Activated T-cell treated with anti-CD3 and anti-CD28 coated beads, Interleukin-2, amount 50 U/mL, for 72 hours (primary cell): Measurements from ENCODE around the gene FBXL15. TPM values are rescaled to one million over a fixed set of nuclear protein-coding genes. Genes with fewer than 3 reads are reported as not detected.
A peak's percentile ranks its signal among the peaks of the same experiment; 100 is the strongest.

Experiments
- ATAC-seq, 2 donors: fragments of 150-1000 bp; cut with Tn5 transposase; replicated peaks in 1 of 2; 2 replicates each; pipeline ENCODE4 v1.10.0; 2021; ENCODE audit warnings: moderate library complexity in 2 of 2, mild to moderate bottlenecking in 1 of 2
- DNase-seq, 2 donors: peaks; one replicate each; pipeline ENCODE4 v3.0.0; 2021 to 2022; ENCODE audit warnings: mixed read lengths in 1 of 2
- H3K27ac Mint-ChIP-seq: one replicate; pipeline ENCODE4 v1.8.0; 2022; ENCODE audit warnings: mild to moderate bottlenecking, moderate library complexity, mixed read lengths
- H3K27me3 Mint-ChIP-seq: one replicate; pipeline ENCODE4 v1.8.0; 2022; ENCODE audit warnings: low read depth, mixed read lengths
- H3K36me3 Mint-ChIP-seq, 2 donors: one replicate each; pipeline ENCODE4 v1.8.0; 2022; ENCODE audit warnings: mixed read lengths in 2 of 2, mild to moderate bottlenecking in 1 of 2; ENCODE audit not compliant: insufficient read depth in 2 of 2
- H3K4me1 Mint-ChIP-seq: one replicate; pipeline ENCODE4 v1.8.0; 2022; ENCODE audit warnings: low read depth, mixed read lengths
- H3K4me3 Mint-ChIP-seq, 2 donors: one replicate each; pipeline ENCODE4 v1.8.0; 2022; ENCODE audit warnings: mild to moderate bottlenecking in 2 of 2, mixed read lengths in 2 of 2, moderate library complexity in 2 of 2
- H3K9me3 Mint-ChIP-seq, 2 donors: one replicate each; pipeline ENCODE4 v1.8.0; 2022; ENCODE audit warnings: mixed read lengths in 2 of 2
- total RNA-seq, 2 donors: library from RNA; stranded (reverse); gene quantifications; one replicate each; pipeline ENCODE4 v1.2.3, GENCODE V29; 2022

Gene FBXL15
- total RNA-seq, 2 donors from 2014 or later: 15.3 TPM

DNA sequence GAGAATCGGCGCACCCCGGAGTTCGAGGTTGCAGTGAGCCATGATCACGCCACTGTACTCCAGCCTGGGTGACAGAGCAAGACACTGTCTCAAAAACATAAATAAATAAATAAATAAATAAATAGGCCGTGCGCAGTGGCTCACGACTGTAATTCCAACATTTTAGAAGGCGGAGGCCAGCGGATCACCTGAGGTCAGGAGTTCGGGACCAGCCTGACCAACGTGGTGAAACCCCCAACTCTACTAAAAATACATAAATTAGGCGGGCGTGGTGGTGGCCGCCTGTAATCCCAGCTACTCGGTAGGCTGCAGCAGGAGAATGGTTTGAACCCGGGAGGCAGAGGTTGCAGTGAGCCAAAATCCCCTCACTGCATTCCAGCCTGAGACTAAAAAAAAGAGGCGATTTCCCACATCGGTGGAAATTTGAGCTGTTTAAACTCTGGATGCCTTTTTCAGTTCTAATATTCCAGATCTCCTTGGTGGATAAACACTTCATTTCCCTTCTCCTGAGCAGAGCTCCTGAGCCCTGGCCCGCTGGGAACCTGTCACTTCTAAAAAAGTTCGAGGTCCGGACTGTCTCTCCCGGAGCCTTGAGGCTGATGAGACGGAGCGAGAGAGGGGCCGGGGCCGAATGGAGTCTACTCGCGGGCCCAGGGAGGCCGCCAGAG, 27.1 kb upstream of the FBXL15 start:
- DNase-seq: no peak
- Mint-ChIP-seq H3K4me1 (peaks cover 39% of the 10 kb centered on the region), H3K4me3 (peak overlapping the region; percentile 96 to 99), H3K9me3 (no peaks in the 10 kb centered on the region), H3K27ac (peak overlapping the region; percentile 97), H3K36me3 (peaks cover 11 to 33% of the 10 kb centered on the region in 2 donors), H3K27me3 (no peaks in the 10 kb centered on the region)
- ATAC-seq: no peak

DNA sequence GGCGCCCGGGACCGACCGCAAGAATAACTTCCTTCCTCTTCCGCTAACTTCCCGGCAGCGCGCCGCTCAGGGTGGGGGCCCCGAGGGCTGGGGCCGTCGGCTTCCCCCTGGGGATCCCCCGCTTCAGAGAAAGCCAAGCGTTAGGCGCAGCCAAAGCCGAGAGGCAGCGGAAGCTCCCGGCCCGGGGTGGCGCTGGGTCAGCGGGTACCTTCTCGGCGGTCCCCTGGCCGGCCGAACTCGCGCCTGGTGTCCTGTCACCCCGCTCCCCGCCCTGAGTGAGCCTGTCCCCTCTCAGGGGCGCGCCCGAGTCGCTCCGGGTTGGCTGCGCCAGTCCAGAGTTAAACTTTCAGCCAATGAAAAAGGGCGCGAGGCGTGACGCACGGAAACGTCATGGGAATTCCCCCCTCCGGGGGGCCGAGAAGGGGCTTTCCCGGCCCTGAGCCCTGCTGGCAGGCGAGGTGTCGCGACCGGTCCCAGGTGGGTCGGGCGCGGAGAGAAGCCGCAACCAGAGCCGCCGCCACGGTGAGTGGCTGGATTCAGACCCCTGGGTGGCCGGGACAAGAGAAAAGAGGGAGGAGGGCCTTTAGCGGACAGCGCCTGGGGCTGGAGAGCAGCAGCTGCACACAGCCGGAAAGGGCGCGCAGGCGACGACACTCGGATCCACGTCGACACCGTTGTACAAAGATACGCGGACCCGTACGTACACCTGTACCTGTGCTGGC, 26.4 kb upstream of the FBXL15 start:
- peak; percentile 99 for DNase-seq
- H3K36me3 Mint-ChIP-seq: peaks cover 11 to 37% of the 10 kb centered on the region in 2 donors
- peaks cover 44% of the 10 kb centered on the region for H3K4me1 Mint-ChIP-seq
- peak; percentile 89 to 90 for ATAC-seq
- no peaks in the 10 kb centered on the region for H3K27me3 Mint-ChIP-seq
- no peaks in the 10 kb centered on the region for H3K9me3 Mint-ChIP-seq
- H3K27ac Mint-ChIP-seq: peak overlapping the region; percentile 97
- H3K4me3 Mint-ChIP-seq: peak overlapping the region; percentile 96 to 99

DNA sequence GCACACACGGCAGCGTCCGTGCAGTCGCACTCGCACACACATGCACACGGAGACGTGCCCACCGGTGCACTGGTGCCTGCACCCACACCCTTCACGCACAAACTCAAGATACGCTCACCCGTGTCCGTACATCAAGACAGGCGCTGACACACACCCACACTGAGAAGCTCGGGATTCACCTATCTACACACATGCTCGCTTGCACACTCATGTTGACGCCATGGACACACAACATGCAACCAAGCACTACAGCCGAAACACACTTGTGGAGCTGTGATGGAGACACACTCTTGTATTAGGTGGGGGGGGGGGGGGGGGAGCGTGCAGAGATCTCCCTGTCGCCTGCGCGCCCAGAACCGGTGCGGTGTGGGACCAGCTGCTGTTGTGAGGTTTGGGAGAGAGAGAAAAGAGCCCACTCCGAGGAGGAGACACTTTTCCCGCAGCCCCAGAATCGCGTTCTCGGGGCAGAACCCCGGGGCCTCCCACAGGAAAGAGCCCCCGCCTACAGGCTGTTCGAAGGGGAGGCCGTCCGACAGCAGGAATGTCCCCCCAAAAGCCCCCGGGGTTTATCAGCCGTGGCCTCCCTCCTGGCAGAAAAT, 25.7 kb upstream of the FBXL15 start:
- H3K27ac Mint-ChIP-seq: peak overlapping the region; percentile 97
- ATAC-seq (peak; percentile 31 to 50), DNase-seq (peak; percentile 71 to 80)
- peaks cover 15 to 39% of the 10 kb centered on the region in 2 donors for H3K36me3 Mint-ChIP-seq
- peaks cover 46% of the 10 kb centered on the region for H3K4me1 Mint-ChIP-seq
- H3K4me3 Mint-ChIP-seq: peak overlapping the region; percentile 96 to 99
- no peaks in the 10 kb centered on the region for H3K27me3 Mint-ChIP-seq
- H3K9me3 Mint-ChIP-seq: no peaks in the 10 kb centered on the region

DNA sequence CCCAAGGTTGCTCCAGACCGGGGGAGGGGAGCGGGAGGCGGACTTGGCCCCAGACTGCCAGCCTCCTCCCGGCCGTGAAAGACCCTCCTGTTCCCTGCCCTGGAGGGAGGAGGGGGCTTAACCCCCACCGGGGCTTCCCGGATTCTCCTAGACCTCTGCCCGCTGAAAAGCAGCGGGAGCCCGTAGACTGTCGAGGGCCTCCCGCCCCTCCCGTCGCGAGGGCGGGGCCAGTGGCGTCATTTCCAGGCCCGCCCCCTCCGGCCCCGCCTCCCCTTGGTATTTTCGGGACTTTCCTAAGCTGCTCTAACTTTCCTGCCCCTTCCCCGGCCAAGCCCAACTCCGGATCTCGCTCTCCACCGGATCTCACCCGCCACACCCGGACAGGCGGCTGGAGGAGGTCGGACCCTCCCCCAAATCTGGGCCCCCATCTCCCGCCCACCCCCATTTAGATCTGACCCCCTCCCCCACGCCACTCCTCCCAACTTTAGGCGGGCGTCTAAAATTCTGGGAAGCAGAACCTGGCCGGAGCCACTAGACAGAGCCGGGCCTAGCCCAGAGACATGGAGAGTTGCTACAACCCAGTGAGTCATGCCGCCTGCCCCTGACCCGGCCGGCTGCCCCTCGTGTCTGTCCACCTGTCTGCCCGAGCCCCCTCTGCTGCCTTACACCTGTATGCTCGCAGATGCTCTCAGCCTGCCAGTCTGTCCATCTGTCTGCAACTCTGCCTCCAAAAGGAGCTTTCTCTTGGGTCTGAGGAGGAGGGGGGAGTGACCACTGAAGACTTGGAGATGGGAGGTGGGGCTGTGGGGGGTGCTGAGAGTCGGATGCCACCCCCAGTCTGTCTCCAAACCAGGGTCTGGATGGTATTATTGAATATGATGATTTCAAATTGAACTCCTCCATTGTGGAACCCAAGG, 25.0 kb upstream of the FBXL15 start, which contains the start of gene NFKB2:
Gene NFKB2 (plus strand): TSS at position 306 of the 917 bp plus-strand sequence. CDS start 255 bp downstream, at position 561.
- Mint-ChIP-seq H3K4me1 (peaks cover 50% of the 10 kb centered on the region), H3K36me3 (peaks cover 17 to 43% of the 10 kb centered on the region in 2 donors), H3K4me3 (peak within 1 kb of the TSS; percentile 96 to 99), H3K27ac (peak within 1 kb of the TSS; percentile 97), H3K9me3 (no peaks in the 10 kb centered on the region), H3K27me3 (no peaks in the 10 kb centered on the region)
- ATAC-seq: peak; percentile 30 to 36
- DNase-seq: peak; percentile 90 to 94

DNA sequence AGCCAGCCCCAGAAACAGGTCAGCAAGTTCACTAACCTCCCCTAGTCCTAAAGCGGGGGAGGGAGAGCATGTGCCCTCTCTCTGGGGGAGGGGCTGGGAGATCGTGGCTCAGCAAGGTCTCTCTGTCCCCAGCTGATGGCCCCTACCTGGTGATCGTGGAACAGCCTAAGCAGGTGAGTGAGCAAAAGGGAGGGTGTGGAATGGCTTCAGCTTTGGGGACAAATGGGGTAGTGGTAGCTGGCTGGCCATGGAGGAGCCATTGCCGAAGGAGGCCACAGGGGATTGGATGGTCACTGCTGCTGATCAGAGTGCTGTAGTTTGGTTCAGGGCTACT, 24.4 kb upstream of the FBXL15 start:
- Mint-ChIP-seq H3K9me3 (no peaks in the 10 kb centered on the region), H3K4me3 (peak overlapping the region; percentile 96 to 99), H3K27ac (peak overlapping the region; percentile 94), H3K4me1 (peaks cover 50% of the 10 kb centered on the region), H3K36me3 (peaks cover 17 to 43% of the 10 kb centered on the region in 2 donors), H3K27me3 (no peaks in the 10 kb centered on the region)
- no peak for DNase-seq
- no peak for ATAC-seq

DNA sequence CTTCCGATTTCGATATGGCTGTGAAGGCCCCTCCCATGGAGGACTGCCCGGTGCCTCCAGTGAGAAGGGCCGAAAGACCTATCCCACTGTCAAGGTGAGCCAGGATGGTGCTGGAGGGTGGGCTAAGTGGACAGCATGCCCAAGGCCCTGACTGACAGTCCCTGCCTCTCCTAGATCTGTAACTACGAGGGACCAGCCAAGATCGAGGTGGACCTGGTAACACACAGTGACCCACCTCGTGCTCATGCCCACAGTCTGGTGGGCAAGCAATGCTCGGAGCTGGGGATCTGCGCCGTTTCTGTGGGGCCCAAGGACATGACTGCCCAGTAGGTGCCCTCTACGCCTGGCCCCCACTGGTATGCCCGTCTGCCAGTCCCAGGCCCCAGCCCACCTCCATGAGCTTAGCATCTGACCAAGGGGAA, 23.9 kb upstream of the FBXL15 start:
- Mint-ChIP-seq H3K4me3 (peak overlapping the region; percentile 96 to 99), H3K9me3 (no peaks in the 10 kb centered on the region), H3K4me1 (peaks cover 50% of the 10 kb centered on the region), H3K36me3 (peaks cover 17 to 43% of the 10 kb centered on the region in 2 donors), H3K27me3 (no peaks in the 10 kb centered on the region), H3K27ac (peak overlapping the region; percentile 68)
- DNase-seq (no peak), ATAC-seq (no peak)

- H3K27ac Mint-ChIP-seq: peak overlapping the region; percentile 83
- peaks cover 50% of the 10 kb centered on the region for H3K4me1 Mint-ChIP-seq
- H3K9me3 Mint-ChIP-seq: no peaks in the 10 kb centered on the region
- ATAC-seq: no peak
- peak overlapping the region; percentile 96 to 99 for H3K4me3 Mint-ChIP-seq
- H3K27me3 Mint-ChIP-seq: no peaks in the 10 kb centered on the region
- DNase-seq: peak in 1 of 2 donors; percentile 16
- peaks cover 17 to 43% of the 10 kb centered on the region in 2 donors for H3K36me3 Mint-ChIP-seq
Measured at GRCh38 chr10:102397222-102398171, 23.1 kb upstream of the FBXL15 start.

DNA sequence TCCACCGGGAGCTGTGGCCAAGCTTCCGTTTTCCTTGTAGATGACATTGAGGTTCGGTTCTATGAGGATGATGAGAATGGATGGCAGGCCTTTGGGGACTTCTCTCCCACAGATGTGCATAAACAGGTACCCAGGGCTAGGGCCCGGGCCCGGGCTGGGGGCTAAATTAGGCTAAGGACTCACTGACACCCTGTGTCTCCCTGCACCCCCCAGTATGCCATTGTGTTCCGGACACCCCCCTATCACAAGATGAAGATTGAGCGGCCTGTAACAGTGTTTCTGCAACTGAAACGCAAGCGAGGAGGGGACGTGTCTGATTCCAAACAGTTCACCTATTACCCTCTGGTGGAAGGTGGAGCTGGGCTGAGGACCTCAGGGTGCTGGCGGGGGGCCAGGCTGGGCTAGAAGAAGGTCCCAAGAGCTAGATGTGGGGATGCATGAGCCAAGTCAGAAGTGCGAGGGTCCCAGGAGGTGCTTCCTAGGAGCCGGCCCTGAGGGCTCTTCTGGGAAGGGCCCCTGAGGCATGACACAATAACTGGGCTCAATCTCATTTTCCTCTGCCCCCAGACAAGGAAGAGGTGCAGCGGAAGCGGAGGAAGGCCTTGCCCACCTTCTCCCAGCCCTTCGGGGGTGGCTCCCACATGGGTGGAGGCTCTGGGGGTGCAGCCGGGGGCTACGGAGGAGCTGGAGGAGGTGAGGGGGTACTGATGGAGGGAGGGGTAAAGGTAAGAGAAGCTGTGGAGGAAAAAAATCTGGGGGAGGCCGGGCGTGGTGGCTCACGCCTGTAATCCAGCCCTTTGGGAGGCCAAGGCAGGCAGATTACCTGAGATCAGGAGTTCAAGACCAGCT, 22.2 kb upstream of the FBXL15 start:
- Mint-ChIP-seq H3K9me3 (no peaks in the 10 kb centered on the region), H3K36me3 (peaks cover 17 to 43% of the 10 kb centered on the region in 2 donors), H3K27me3 (no peaks in the 10 kb centered on the region), H3K4me3 (peak overlapping the region; percentile 96 to 99), H3K4me1 (peaks cover 43% of the 10 kb centered on the region), H3K27ac (peak overlapping the region; percentile 83)
- DNase-seq (no peak), ATAC-seq (no peak)

GRCh38 chr10:102399217-102400021, 21.2 kb upstream of the FBXL15 start:
- H3K4me3 Mint-ChIP-seq: peak overlapping the region; percentile 96 to 99
- peaks cover 39% of the 10 kb centered on the region for H3K4me1 Mint-ChIP-seq
- no peak overlapping the region for H3K27ac Mint-ChIP-seq
- peak; percentile 55 to 60 for ATAC-seq
- peak; percentile 90 to 92 for DNase-seq
- H3K36me3 Mint-ChIP-seq: peaks cover 16 to 40% of the 10 kb centered on the region in 2 donors
- no peaks in the 10 kb centered on the region for H3K27me3 Mint-ChIP-seq
- H3K9me3 Mint-ChIP-seq: no peaks in the 10 kb centered on the region

DNA sequence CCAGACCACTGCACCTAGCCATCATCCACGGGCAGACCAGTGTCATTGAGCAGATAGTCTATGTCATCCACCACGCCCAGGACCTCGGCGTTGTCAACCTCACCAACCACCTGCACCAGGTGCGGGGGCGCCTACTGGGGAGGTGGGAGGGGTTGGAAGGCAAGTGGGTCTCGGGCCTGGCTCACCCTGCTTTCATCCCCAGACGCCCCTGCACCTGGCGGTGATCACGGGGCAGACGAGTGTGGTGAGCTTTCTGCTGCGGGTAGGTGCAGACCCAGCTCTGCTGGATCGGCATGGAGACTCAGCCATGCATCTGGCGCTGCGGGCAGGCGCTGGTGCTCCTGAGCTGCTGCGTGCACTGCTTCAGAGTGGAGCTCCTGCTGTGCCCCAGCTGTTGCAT, 20.6 kb upstream of the FBXL15 start:
- H3K27me3 Mint-ChIP-seq: no peaks in the 10 kb centered on the region

More for the DNA sequence above, 20.6 kb upstream of the FBXL15 start:
- Mint-ChIP-seq H3K27ac (no peak overlapping the region), H3K4me1 (peaks cover 42% of the 10 kb centered on the region), H3K9me3 (no peaks in the 10 kb centered on the region), H3K4me3 (peak overlapping the region; percentile 75 to 96), H3K36me3 (peaks cover 15 to 36% of the 10 kb centered on the region in 2 donors)
- DNase-seq (no peak), ATAC-seq (no peak)
